ENCODE results near the gene SH3PXD2B.

Gene SH3PXD2B

DNA sequence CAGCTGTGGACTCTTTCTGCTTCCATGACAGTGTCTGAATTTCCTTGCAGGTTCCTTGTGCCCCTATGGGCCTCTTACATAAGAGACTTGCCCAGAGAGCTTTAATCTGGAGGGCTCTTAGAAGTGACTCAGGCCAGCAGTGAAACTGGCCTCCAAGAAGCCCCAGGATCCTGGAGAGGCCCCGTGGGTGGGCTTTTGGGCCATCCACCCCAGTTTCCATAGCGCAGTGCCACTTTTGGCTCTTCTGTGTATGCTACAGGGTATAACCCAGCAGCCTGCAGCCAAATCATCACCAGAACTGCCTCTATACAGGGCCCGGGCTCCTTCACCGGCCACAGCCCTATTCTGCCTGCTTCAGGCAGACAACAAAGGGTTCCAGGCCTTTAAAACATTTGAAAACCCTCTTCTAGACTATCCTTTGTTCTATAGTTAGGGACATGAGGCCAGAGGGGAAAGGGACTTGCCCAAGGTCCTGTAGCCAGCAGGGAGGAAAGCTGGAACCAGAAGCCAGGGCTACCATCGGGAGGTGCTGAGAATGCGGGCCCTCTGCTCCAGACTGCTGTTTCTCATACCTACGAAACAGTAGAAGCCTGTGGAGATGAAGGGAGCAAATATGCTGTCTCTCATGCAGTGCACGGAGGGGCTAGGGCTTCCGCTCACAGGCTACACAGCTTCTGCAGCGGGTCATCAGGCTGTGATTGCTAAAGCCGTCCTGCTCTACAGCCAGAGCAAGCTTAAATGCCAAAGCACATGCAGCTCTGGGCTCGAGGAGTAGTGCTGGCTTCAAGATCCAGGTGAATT, 18.0 kb downstream of the SH3PXD2B start:
- DNase-seq: no peak

DNA sequence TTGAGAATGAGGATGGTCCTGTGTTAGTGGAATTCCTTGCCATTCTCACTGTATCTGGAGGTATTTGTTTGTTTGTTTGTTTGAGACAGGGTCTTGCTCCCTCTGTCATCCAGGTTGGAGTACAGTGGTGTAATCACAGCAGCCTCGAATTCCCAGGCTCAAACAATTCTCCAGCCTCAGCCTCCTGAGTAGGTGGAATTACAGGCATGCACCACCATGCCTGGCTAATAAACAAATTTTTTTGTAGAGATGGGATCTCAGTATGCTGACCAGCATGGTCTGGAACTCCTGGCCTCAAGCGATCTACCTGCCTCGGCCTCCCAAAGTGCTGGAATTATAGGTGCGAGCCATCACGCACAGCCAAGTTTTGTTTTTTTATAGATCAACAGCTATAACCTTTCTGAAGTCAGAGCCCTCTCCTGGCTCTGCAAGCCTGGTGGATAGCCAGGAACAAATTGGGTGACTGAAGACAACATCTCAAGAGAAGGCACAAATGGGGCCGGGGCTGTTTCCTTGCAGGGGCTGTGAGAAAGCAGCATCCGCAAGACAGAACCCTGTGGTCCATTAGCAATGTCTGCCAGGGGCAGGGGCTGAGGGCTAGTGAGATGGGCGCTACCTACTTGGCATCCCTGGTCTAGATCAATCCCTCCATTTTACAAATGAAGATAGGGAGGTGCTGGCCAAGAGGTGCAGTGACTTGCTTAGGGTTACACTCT, 18.8 kb downstream of the SH3PXD2B start:
- DNase-seq: no peak

DNA sequence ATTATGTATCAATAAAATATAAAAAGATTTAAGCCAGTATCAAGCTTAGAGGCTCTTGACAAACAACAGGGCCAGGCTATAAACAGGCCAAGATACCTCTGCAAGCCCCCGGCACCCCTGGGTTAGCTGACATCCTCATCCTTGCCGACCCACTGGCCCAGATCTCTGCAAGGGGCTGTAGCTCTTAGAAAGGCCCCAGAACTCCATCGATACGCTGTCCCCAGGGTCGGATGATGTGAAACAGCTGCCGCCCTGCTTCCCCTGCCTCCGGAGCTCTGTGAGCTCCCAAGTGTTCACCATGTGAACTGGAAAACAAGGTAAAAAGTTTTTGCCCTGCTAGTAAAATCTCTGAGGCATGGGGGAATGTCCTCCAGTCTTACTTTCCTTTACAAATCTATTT, 20.1 kb downstream of the SH3PXD2B start:
- DNase-seq: no peak

DNA sequence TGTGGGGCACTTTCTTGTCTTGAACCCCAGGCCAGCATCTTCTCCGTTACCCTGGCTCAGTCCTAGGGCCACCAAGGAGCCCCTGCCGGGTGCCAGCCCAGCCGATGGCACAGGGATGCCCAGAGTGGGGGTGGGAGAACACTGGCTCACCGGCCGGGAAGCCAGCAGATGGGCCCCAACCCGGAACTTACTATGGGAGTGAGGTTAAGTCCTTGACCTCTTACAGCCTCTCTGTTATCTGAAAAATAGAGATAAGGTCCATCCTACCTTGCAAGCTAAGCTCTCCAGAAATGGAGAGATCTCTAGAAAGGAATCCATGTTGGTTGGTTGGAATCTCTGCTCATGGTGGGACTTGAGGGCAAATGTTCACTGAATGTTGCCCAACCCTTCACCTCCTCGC, 20.8 kb downstream of the SH3PXD2B start:
- DNase-seq: no peak

DNA sequence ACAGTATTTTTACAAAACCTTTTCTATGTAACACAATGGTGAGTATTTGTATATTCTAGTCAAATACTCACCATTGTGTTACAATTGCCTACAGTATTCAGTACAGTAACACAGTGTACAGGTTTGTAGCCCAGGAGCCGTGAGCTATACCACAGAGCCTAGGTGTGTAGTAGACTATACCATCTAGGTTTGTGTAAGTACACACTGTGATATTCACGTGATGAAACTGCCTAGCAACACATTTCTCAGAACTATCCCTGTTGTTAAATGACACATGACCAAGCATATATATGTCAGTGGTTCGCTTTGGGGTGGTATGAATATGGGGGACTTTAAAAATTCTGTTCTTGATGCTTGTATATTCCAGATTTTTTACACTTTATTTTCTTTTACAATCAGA, 21.3 kb downstream of the SH3PXD2B start:
- DNase-seq: no peak

DNA sequence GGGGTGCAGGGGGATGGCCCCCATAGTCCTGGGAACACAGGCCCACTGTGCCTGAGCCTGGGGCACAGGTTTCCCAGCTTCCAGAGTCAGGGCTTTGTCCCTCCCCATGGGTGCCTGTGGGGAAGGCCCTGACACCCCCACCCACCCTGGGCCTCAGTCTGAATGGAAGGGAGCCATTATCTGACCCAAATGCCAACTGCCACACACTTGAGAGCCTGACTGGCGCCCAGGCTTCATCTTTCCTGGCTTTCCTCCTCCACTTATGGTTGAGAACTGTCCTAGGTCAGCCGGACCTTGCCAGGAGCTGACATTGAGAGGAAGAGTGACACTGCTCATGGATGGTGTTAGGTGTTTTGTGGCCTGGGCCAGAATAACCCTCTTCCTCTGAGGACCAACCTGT, 24.0 kb downstream of the SH3PXD2B start:
- DNase-seq: no peak

DNA sequence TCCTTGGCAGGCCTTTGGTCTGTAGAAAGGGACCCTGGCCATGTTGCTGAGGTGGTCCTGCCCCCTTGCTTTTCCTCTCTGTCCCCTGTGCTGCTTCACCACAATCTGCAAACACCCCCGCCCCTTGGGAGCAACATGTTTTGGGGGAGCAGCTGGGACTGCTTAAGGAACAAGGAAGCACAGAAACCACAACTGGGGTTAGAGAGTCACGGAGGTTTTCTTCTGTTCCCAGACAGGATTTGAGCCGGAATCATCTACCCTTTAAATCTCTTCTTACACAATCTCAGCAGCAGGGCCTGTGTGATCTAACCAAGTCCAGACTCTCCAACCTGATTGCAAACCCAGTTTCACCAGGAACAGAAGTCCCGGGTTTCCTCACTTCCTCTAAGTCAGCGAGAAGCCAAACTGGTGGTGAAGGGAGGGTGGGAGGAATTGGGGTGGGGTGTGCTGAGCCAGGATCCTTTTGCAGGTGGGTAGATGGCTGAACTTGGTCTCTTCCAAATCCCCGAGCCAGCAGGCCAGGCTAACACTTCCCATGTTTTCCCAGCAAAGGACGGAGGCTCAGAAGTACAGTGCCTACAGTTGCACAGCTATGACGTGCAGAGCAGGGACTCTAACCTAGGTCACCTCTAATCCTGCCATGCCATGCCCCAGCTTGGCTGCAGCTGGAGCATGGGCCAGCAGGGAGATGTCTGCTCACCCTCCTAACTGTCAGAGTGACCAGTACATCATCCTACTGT, 25.0 kb downstream of the SH3PXD2B start:
- DNase-seq: no peak

DNA sequence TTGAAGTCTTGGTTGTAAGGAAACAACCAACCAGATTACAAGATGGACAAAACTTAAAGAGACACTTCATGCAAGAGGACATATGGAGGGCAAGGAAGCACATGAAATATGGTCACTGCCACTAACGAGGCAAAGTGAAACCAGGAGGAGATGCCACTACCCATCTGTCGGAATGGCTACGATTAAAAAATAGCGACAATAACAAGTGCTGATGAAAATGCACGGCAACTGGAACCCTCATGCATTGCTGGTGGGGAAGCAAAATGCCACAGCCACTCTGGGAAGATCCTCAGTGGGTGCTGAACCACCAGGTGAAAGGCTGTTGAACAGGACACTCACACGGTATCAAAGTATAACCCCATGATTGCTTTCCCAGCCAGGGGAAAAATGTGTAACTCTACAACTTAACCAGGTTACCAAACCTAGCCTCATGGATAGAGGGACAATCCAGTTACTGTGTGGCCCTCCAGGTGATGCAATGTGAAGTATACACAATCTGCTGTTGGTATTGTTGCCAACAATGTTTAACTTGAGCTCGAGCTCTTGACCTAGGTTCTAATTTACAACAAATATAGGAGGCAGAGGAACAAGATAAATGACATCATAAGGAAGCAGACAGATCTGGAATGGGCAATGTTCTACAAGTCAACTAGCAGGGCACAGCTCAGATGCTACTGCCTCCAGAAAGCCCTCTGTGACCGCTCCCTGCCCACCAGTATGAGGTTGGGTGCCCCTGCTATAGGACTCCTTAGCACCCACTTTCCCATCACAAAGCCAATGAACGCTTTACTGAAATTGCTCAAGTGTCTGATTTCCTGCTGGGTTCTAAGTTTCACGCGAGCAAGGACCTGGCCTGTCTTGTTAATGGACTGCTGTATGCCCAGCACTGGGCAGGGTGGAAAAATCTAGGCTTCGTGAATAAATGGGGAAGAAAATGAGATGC, 25.8 kb downstream of the SH3PXD2B start:
- no peak for DNase-seq

DNA sequence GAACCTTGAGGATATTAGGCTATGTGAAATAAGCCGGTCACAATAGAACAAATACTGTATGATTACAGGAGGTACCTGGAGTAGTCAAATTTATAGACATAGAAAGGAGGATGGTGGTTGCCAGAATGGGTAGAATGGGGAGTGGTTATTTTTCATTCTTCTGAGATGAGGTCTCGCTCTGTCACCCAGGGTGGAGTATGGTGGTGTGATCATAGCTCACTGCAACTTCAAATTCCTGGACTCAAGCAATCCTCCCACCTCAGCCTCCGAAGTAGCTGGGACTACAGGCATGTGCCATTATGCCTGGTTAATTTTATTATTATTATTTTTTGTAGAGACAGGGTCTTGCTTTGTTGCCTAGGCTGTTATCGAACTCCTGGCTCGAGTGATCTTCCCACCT, 27.1 kb downstream of the SH3PXD2B start:
- DNase-seq: no peak

DNA sequence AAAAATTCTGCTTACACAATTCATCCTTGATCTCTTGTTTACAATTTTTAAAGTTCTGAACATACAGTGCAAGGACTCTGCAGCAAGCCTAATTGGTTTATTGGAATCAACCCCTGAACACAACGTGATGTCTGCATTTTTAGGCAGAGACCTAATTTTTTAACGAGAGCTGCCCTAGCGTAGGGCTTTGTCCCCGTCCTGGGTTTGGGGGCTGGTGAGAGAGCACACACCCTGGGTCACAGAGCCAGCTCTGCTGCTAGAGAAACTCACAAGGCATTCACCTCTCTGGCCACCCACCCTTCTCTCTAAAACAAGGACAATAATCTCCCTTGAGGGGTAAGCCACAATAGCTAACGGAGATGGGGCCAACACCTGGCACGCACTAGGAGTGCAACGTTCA, 28.2 kb downstream of the SH3PXD2B start:
- no peak for DNase-seq

DNA sequence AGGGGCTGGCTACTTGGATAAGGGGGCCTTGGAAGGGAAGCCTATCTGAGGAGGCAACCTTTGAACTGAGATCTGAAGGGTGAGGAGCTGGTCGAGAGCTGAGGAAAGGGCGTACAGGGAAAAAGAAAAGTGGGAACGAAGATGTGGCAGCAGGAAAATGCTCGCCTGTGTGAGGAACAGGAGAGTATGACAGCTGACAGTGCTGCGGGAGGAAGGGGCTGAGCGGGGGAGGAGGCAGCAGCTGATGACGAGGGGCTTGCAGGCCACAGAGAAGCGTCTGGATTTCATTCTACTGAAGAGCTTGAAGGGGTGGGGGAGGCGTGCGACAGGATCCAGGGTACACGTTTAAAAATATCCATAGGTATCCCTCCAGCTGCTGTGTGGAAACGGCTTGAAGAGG, 28.9 kb downstream of the SH3PXD2B start:
- no peak for DNase-seq

DNA sequence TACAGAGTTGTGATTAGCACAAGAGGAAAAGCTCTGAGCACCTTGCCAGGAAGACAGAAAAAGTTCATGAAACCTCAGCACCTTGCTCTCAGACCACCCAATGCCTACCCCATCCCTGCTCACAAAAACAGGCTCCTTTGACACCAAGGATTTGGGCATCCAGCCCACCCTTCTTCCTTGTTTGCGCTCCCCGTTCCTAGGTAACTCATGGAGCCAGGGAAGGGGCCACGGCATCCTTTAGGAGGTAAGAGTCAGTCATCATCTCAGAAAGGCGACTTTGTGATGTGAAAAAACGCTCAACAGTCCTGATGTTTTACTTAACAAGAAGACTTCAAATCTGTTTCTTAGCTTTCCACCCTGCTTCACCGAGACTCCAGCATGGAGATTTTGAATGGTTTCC, 29.5 kb downstream of the SH3PXD2B start:
- no peak for DNase-seq

DNA sequence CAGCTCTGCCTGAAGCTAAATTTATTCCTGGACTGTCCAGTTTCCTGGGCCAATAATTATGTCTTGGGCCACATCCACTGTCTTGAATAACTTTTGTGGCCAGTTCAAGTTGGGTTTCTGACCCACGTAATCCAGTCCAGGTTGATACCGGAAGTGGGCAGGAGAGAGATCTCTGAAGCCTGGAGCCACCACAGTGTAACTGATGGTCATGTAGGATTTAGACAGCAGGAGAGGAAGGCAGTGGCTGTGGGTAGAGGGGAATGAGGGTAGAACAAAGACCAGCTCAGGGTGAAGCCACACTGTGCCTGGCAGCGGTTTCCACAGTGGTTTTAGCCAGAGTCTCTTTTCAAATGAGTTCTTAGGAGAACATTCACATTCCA, 30.2 kb downstream of the SH3PXD2B start:
- no peak for DNase-seq

DNA sequence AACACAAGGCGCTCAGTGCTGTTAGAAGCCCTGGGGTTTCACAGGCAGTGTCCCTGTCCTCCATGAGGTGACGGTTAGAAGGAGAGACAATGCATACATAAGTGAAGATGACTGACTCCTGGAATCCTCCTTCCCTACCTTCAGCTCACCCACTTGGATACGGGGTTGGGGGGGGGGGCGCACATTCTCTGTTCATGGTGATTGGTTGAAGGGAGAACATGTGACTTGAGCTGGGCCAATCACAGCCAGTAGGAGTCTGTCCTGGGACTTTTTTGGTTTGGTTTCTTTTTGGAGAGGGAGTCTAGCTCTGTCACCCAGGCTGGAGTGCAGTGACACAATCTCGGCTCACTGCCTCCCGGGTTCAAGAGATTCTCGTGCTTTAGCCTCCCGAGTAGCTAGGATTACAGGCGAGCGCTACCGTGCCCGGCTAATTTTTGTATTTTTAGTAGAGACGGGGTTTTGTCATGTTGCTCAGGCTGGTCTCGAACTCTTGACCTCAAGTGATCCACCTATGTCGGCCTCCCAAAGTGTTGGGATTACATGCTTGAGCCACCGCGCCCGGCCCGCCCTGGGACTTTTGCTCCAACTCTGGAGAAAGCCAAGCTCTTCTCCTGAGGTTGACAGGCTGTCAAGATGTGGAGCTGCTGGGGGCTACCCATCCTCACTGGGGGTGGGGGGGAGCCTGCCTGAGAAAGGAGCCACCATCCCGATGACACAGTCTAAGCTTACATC, 30.8 kb downstream of the SH3PXD2B start:
- no peak for DNase-seq

DNA sequence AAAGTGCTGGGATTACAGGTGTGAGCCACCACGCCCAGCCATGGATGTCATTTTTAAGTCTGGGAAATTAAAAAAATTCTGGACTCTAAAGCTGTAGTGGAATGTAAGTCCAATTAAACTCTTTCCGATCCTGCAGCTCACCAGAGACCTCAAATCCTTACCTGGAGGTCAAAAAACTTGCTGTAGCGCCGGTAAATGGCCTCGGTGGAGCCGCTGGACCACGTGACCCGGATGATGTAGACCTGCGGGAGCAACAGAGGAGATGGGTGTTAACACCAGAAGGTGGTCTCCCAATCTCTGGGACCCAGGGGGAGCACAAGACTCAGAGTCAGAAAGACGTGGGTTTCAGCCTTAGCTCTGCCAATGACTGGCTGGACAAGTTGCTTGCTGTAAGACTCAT, 32.1 kb downstream of the SH3PXD2B start:
- no peak for DNase-seq

DNA sequence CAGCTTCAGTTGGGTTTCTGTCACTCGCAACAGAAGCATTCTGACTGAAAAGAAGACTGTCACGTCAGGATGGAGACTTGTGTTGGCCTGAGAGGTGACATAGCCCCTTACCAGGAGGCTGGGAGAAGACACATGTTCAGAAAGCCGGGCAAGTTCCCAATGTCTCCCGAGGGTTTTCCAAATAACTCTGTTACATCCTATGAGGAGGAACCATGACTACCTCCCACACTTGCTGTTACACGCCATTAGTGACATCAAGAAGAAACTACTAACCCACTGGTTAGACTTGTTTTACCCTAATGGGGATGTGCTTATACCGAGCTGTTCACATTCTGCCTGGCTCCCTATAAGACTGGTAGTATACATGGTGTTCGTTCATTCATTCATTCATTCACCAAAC, 33.3 kb downstream of the SH3PXD2B start:
- DNase-seq: no peak

DNA sequence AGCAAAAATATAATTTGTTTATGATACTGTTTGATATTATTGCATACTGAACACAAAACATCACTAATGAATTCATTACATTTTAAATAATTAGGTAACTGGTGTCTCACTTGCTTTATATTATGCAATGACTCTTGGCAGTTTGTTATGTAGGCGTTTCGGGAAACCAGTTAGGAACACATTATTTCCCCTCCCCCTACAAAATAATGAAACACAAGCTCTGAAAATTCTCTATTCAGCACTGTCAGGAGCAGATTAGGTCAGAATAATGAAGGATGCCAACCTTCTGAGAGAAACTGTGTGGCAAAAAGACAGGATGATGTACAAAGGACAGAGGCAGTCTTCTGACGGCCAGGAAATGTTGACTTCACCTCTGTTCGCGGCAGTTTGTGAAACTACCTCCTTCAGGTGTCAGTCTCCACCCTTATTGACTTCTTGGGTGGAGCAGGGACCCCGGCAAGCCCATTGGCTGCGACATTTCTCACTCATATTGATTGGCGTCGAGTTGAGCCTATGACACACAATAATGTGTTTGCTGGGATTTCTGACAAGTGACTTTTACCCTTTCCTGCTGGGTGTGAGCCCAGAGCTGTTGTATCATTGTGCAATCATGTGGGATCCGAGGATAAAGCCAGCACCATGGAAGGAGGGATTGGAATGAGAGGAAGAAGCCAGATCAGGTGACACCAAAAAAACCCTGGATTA, 33.9 kb downstream of the SH3PXD2B start:
- no peak for DNase-seq

DNA sequence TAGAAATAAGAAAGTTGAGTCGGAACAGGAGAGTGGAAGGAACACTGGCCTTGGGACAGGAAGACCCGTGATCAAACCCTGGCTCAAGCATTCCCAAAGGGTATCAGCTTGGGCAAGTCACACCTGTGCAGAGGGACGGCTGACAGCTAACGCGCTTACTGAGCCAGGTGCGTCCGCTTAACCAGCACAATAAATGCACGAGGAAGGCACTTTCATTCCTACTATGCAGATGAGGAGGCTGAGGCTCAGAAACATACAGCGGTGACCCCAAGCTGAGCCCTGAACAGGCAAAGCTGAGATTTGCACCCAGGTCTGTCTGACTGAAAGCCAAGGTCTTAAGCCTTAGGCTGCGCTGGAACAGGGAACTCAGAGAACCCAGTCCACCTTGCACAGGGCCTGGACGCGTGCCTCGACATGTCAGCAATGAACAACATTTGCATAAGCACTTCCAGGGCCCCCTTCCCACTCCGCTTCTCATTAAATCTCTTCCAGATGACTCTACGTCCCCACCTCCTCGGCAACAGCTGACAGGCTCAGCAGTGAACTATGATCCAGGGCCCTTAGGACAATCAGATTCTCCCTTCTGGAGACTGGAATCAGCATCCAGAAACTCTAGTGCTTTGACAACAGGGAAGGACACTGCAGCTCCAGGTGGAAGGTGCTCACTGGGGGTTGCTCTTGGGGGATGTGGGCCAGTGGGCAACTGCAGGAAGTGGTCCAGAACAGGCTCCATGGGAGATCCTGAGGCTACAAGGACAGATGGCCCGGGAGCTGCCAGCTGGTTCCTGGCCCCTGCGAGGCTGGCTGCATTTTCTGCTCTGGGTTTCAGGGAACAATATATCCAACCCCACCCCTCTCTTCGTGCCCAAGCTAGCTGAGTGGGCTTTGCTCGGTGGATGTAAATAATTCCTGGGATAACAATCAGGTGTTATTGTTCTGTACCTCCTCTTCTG, 35.2 kb downstream of the SH3PXD2B start:
- no peak for DNase-seq

DNA sequence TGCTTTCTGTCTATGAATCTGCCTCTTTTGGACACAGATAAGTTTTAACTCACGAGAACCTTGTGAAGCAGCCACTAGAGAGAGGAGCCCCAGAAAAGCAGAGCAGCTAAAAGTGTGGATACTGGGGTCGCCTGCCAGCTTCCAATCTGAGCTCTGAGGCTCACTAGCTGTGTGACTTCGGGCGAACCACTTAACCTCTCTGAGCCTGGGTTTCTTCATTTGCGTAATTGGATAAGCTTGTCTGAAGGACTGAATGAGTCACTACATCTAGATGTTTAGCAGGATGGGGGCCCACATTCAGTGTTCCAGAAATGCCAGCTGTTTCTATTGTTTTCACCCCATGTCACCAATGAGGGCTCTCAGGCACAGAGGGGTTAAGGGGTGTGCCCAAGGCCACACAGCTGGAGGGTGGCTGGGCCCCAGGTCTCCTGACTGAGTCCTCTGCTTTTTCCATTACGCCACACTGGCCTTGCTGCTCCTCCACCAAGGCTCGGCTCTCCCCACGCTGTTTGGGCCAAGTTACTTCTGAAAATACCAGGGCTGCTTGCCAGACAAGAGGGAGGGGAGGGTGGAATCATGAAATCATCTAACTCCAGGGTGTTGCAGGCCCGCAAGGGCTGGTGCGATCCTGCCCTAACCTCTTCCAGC, 36.2 kb downstream of the SH3PXD2B start:
- no peak for DNase-seq

Data from activated CD4-positive, alpha-beta T cell treated with anti-CD3 and anti-CD28 coated beads, Interleukin-2, amount 50 U/mL, for 4 hours (primary cell).